ENCODE results near the gene SELENON. TPM values are rescaled to one million over a fixed set of nuclear protein-coding genes. Genes with fewer than 3 reads are reported as not detected.

Gene SELENON
- total RNA-seq, 1 experiment from 2014 or later: 21.8 TPM

DNA sequence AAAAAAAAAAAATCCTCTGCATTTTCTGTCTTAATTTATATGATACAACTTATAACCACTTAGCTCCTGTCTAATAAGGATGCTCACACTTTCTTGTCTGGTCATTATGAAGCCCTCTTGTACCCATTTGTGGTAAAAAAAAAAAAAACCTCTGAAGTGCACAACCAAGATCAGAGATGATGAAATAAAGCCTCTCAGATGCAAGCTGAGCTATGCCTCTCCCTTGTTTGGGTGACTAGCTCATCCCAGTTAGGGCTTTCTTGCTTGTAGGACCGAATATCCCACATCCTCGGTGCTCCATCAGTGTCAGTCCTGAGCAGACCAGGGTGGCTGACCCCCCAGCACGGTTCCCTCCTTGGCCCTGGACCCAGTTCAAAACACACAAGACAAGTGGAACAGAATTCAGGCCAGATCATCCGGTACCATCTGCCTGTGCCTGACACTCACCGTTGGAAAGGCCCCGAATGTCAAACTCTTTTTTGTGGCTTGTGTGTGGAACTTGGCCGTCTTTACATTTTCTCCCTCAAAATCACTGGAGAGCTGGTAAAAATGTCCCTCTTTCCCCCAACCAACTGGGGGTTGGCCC, 6.3 kb upstream of the SELENON start:
- TF ChIP-seq, protein P1, sequence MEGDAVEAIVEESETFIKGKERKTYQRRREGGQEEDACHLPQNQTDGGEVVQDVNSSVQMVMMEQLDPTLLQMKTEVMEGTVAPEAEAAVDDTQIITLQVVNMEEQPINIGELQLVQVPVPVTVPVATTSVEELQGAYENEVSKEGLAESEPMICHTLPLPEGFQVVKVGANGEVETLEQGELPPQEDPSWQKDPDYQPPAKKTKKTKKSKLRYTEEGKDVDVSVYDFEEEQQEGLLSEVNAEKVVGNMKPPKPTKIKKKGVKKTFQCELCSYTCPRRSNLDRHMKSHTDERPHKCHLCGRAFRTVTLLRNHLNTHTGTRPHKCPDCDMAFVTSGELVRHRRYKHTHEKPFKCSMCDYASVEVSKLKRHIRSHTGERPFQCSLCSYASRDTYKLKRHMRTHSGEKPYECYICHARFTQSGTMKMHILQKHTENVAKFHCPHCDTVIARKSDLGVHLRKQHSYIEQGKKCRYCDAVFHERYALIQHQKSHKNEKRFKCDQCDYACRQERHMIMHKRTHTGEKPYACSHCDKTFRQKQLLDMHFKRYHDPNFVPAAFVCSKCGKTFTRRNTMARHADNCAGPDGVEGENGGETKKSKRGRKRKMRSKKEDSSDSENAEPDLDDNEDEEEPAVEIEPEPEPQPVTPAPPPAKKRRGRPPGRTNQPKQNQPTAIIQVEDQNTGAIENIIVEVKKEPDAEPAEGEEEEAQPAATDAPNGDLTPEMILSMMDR (IDR thresholded peaks at IDR 0.05; ENCODE audit: unreplicated experiment): no peak
- Mint-ChIP-seq H3K4me3 (ENCODE audit: unreplicated experiment) (no peak overlapping the region), H3K4me1 (ENCODE audit: insufficient read depth, unreplicated experiment) (peaks cover 10% of the 10 kb centered on the region), H3K36me3 (ENCODE audit: insufficient read depth, unreplicated experiment) (no peaks in the 10 kb centered on the region), H3K27me3 (ENCODE audit: insufficient read depth, unreplicated experiment) (no peaks in the 10 kb centered on the region), H3K27ac (ENCODE audit: low read depth, unreplicated experiment) (no peak overlapping the region), H3K9me3 (ENCODE audit: unreplicated experiment) (no peaks in the 10 kb centered on the region)
- POLR2A ChIA-PET: interaction anchor here (0.6 kb wide), 1 partner anchor 549 kb away, joined by 3 read pairs; no protein-coding TSS in a partner anchor
- CTCF ChIA-PET: interaction anchor here (0.5 to 1.6 kb wide), 7 partner anchors 22 to 439 kb away, joined by 3 to 5 read pairs (median 4); no protein-coding TSS in a partner anchor
- BruUV-seq (replicated peaks): no TSS peak
- no peak for DNase-seq (ENCODE audit: unreplicated experiment)
- intact Hi-C loops (cut with micrococcal nuclease): loop anchor here (10.0 kb wide), 1 partner anchor 549 kb away; the partner anchor contains the start of gene RSRP1

DNA sequence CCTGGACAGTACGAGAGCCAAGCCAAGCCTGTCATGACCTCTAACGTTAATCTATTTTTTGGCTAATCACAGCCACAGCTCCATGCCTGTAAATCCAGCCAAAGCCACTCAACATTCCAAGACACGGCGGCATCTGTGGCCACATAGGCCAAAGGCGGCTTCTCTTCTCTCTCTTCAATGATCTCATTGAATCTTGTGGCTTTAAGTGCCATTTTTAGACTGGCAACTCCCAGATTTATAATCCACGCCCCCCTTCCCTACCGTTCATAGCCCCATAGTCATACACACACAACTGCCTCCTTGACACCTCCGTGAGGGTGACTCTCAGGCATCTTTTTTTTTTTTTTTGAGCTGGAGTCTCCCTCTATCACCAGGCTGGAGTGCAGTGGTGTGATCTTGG, 5.7 kb upstream of the SELENON start:
- H3K4me1 Mint-ChIP-seq (ENCODE audit: insufficient read depth, unreplicated experiment): peaks cover 10% of the 10 kb centered on the region
- no TSS peak for BruUV-seq (replicated peaks)
- no peak overlapping the region for H3K27ac Mint-ChIP-seq (ENCODE audit: low read depth, unreplicated experiment)
- no peaks in the 10 kb centered on the region for H3K27me3 Mint-ChIP-seq (ENCODE audit: insufficient read depth, unreplicated experiment)
- DNase-seq (ENCODE audit: unreplicated experiment): no peak
- H3K9me3 Mint-ChIP-seq (ENCODE audit: unreplicated experiment): no peaks in the 10 kb centered on the region
- H3K4me3 Mint-ChIP-seq (ENCODE audit: unreplicated experiment): no peak overlapping the region
- TF ChIP-seq, protein P1 (IDR thresholded peaks at IDR 0.05; ENCODE audit: unreplicated experiment): no peak
- intact Hi-C loops (cut with micrococcal nuclease): loop anchor here (10.0 kb wide), 1 partner anchor 550 kb away; the partner anchor contains the start of gene RSRP1
- H3K36me3 Mint-ChIP-seq (ENCODE audit: insufficient read depth, unreplicated experiment): no peaks in the 10 kb centered on the region
- POLR2A ChIA-PET: no interaction called here
- CTCF ChIA-PET: interaction anchor here (0.9 to 1.6 kb wide), 2 partner anchors 185 to 186 kb away, joined by 3 read pairs; no protein-coding TSS in a partner anchor

DNA sequence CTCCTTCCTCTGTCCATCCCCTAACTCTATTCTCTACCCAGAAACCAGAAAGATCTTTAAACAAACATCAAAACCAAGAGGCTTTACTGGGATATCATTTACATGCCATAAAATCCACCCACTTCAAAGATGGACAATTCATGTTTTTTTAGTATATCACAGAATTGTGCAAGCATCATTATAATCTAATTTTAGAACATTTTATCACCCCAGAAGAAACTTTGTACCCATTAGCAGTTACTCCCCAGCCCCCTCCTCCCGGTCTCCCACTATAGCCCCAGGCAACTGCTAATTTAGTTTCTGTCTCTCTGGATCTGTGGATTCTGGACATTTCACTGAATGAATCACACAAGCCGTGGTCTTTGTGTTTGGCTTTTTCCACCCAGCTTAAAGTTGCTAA, 4.8 kb upstream of the SELENON start:
- TF ChIP-seq, protein P1 (IDR thresholded peaks at IDR 0.05; ENCODE audit: unreplicated experiment): no peak
- no TSS peak for BruUV-seq (replicated peaks)
- ChIA-PET CTCF (interaction anchor here (0.6 to 1.7 kb wide), 5 partner anchors 7 to 186 kb away, joined by 3 to 15 read pairs (median 3); no protein-coding TSS in a partner anchor), POLR2A (no interaction called here)
- intact Hi-C loops (cut with micrococcal nuclease): loop anchor here (5.0 to 10.0 kb wide), 5 partner anchors 98 to 550 kb away; partner anchors contain the start of gene RSRP1
- H3K9me3 Mint-ChIP-seq (ENCODE audit: unreplicated experiment): no peaks in the 10 kb centered on the region
- H3K4me1 Mint-ChIP-seq (ENCODE audit: insufficient read depth, unreplicated experiment): peaks cover 10% of the 10 kb centered on the region
- no peaks in the 10 kb centered on the region for H3K27me3 Mint-ChIP-seq (ENCODE audit: insufficient read depth, unreplicated experiment)
- no peak for DNase-seq (ENCODE audit: unreplicated experiment)
- H3K27ac Mint-ChIP-seq (ENCODE audit: low read depth, unreplicated experiment): no peak overlapping the region
- no peaks in the 10 kb centered on the region for H3K36me3 Mint-ChIP-seq (ENCODE audit: insufficient read depth, unreplicated experiment)
- no peak overlapping the region for H3K4me3 Mint-ChIP-seq (ENCODE audit: unreplicated experiment)

DNA sequence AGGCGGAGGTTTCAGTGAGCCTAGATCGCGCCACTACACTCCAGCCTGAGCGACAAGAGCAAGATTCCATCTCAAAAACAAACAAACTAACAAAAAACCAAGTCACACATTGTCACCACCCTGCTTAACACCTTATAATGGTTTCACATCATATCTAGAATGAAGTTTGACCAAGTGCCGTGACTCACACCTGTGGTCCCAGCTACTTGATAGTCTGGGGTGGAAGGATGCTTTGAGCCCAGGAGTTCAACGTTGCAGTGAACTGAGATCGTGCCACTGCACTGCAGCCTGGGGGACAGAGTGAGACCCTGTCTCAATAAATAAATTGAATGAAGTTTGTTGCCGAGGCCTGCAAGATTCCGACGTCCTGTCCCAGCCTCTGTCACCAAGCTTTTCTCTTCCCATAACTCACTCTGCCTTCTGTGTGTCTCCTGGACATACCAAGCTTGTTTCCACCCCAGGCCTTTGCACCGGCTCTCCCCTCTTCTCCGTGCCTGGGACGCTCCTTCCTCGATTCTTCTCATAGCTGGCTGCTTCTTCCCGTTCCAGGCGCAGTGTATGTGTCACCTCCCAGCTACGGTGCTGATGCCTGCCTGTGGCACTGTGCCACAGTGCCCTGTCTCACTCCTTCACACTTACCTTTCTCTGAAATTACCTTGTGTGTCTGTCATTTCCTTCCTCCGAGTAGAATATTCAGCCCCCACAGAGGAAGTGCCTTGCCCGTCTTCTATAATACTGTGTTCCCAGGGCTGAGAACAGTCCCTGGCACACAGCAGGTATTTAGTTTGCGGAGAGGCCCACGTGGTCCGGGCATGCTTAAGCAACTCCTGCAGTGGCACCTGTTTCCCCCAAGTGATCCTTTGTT, 3.8 kb upstream of the SELENON start:
- H3K27ac Mint-ChIP-seq (ENCODE audit: low read depth, unreplicated experiment): no peak overlapping the region
- peaks cover 18% of the 10 kb centered on the region for H3K4me1 Mint-ChIP-seq (ENCODE audit: insufficient read depth, unreplicated experiment)
- TF ChIP-seq, protein P1 (IDR thresholded peaks at IDR 0.05; ENCODE audit: unreplicated experiment): no peak
- CTCF ChIA-PET: interaction anchor here (0.6 to 1.7 kb wide), 12 partner anchors 8 to 295 kb away, joined by 3 to 15 read pairs (median 4); no protein-coding TSS in a partner anchor
- no peaks in the 10 kb centered on the region for H3K9me3 Mint-ChIP-seq (ENCODE audit: unreplicated experiment)
- no peaks in the 10 kb centered on the region for H3K36me3 Mint-ChIP-seq (ENCODE audit: insufficient read depth, unreplicated experiment)
- POLR2A ChIA-PET: no interaction called here
- H3K4me3 Mint-ChIP-seq (ENCODE audit: unreplicated experiment): no peak overlapping the region
- no peaks in the 10 kb centered on the region for H3K27me3 Mint-ChIP-seq (ENCODE audit: insufficient read depth, unreplicated experiment)
- intact Hi-C loops (cut with micrococcal nuclease): loop anchor here (5.0 to 10.0 kb wide), 5 partner anchors 99 to 551 kb away; partner anchors contain the start of gene RSRP1
- no TSS peak for BruUV-seq (replicated peaks)
- no peak for DNase-seq (ENCODE audit: unreplicated experiment)
